OCI-LY3 (cell line): ENCODE results near the gene HIC1.

Source experiments
- EZH2phosphoT487 ChIP-seq: fragments of 200-600 bp; shearing (Covaris generic); IDR thresholded peaks from 2 replicates; pipeline ENCODE4 v1.6.1; 2018; ENCODE audit warnings: antibody characterized with exemption, mixed run types, low read depth
- TF ChIP-seq, protein P1 (sequence below): fragments of 200-600, 300-600 bp; sonication (generic); IDR thresholded peaks from 2 replicates; pipeline ENCODE4 v1.5.1; 2014; ENCODE audit warnings: antibody characterized with exemption, low read length, low read depth

DNA sequence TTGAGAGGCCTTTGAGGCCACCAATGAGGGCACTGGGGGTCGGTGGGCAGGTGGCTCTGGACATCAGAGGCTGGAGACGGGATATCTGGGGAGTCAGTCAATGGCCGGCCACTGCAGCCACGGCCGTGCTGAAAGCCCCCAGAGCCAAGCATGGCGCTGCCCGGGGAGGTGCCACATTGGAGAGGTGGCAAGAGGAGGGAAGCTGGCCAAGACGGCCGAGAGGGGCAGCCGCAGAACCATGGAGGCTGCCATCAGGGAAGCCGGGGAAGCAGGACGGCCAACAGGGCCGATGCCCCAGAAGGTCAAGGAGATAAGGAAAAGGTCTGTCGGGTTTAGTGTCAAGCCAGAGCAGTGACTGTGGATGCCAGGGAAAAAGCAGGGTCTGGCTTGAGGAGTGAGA is 39.6 kb upstream of the HIC1 start:
- TF ChIP-seq, protein P1, sequence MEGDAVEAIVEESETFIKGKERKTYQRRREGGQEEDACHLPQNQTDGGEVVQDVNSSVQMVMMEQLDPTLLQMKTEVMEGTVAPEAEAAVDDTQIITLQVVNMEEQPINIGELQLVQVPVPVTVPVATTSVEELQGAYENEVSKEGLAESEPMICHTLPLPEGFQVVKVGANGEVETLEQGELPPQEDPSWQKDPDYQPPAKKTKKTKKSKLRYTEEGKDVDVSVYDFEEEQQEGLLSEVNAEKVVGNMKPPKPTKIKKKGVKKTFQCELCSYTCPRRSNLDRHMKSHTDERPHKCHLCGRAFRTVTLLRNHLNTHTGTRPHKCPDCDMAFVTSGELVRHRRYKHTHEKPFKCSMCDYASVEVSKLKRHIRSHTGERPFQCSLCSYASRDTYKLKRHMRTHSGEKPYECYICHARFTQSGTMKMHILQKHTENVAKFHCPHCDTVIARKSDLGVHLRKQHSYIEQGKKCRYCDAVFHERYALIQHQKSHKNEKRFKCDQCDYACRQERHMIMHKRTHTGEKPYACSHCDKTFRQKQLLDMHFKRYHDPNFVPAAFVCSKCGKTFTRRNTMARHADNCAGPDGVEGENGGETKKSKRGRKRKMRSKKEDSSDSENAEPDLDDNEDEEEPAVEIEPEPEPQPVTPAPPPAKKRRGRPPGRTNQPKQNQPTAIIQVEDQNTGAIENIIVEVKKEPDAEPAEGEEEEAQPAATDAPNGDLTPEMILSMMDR = no peak
- no peak for TF ChIP-seq EZH2phosphoT487
